Measurements from ENCODE around the gene CDCA3.

DNA sequence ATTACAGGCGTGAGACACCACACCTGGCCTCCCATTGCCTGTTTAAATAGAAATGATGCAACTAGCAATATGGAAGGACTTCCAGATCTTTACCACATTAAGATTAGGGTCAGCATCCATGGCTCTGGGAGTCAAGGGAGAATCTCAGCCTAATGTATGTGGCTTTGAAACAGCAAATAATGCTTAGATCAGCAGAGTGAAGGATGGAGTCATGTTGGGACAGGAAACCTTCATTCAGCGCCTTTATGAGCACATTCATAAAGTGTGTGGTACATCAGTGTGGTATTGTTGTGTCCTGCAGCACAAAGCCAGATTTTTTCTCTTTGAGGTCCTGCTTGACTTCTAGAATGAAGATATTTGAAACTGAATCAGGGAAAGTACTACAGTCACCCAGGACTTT lies 37.3 kb upstream of the CDCA3 start:
- TF ChIP-seq, protein P1, sequence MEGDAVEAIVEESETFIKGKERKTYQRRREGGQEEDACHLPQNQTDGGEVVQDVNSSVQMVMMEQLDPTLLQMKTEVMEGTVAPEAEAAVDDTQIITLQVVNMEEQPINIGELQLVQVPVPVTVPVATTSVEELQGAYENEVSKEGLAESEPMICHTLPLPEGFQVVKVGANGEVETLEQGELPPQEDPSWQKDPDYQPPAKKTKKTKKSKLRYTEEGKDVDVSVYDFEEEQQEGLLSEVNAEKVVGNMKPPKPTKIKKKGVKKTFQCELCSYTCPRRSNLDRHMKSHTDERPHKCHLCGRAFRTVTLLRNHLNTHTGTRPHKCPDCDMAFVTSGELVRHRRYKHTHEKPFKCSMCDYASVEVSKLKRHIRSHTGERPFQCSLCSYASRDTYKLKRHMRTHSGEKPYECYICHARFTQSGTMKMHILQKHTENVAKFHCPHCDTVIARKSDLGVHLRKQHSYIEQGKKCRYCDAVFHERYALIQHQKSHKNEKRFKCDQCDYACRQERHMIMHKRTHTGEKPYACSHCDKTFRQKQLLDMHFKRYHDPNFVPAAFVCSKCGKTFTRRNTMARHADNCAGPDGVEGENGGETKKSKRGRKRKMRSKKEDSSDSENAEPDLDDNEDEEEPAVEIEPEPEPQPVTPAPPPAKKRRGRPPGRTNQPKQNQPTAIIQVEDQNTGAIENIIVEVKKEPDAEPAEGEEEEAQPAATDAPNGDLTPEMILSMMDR (IDR thresholded peaks at IDR 0.05): no peak
- no peak for TF ChIP-seq POLR2A (IDR thresholded peaks at IDR 0.05)
- TF ChIP-seq EP300 (IDR thresholded peaks at IDR 0.05): no peak

All from suprapubic skin (tissue), 3 donors.